Muscle layer of colon (tissue), 2 donors: Measurements from ENCODE around the gene ACTL6B.
"Not testable (repeated sequence)": the region's sequence is repeated elsewhere in the genome, so short reads cannot be mapped to it uniquely, and the experiment has no call there.

Experiments
- H3K27ac ChIP-seq: one replicate; pipeline ENCODE4 v1.7.0; 2013; ENCODE audit warnings: low read depth, mild to moderate bottlenecking, low read length, moderate library complexity
- H3K27me3 ChIP-seq, 2 donors: one replicate each; pipeline ENCODE4 v1.7.0; 2013; ENCODE audit warnings: low read length in 2 of 2, mild to moderate bottlenecking in 2 of 2; ENCODE audit not compliant: insufficient read depth in 2 of 2, control insufficient read depth in 1 of 2
- H3K36me3 ChIP-seq: one replicate; pipeline ENCODE4 v1.7.0; 2013; ENCODE audit warnings: mild to moderate bottlenecking, low read length; ENCODE audit not compliant: insufficient read depth
- H3K4me1 ChIP-seq: one replicate; pipeline ENCODE4 v1.7.0; 2013; ENCODE audit warnings: mild to moderate bottlenecking, low read length; ENCODE audit not compliant: insufficient read depth
- H3K4me3 ChIP-seq, 2 donors: one replicate each; pipeline ENCODE4 v1.7.0; 2013; ENCODE audit warnings: low read length in 2 of 2, low read depth in 1 of 2, mild to moderate bottlenecking in 1 of 2, moderate library complexity in 1 of 2
- H3K9ac ChIP-seq: one replicate; pipeline ENCODE4 v1.7.0; 2013; ENCODE audit warnings: low read length
- H3K9me3 ChIP-seq: one replicate; pipeline ENCODE4 v1.7.0; 2013; ENCODE audit warnings: mild to moderate bottlenecking, low read length
- donor health status: abdominal sarcoma.
- donor health status: Adenocarcinoma of cecum.

Gene ACTL6B

GRCh38 chr7:100675105-100675451, 18.8 kb upstream of the ACTL6B start:
- Histone ChIP-seq H3K4me3 (peak overlapping the region; percentile 81 to 83), H3K27ac (peak overlapping the region; percentile 98), H3K27me3 (no peaks in the 10 kb centered on the region), H3K9ac (no peak overlapping the region), H3K9me3 (no peaks in the 10 kb centered on the region), H3K4me1 (peaks cover 8% of the 10 kb centered on the region), H3K36me3 (peaks cover 30% of the 10 kb centered on the region)

- peak overlapping the region; percentile 98 for H3K27ac ChIP-seq
- H3K4me3 ChIP-seq = peak overlapping the region; percentile 81 to 83
- H3K36me3 ChIP-seq = peaks cover 29% of the 10 kb centered on the region
- H3K4me1 ChIP-seq = peaks cover 8% of the 10 kb centered on the region
- H3K9me3 ChIP-seq = no peaks in the 10 kb centered on the region
- H3K9ac ChIP-seq = peak overlapping the region; percentile 61
- no peaks in the 10 kb centered on the region for H3K27me3 ChIP-seq
Measured at GRCh38 chr7:100674411-100675104, 18.3 kb upstream of the ACTL6B start.

GRCh38 chr7:100673942-100674410, 17.7 kb upstream of the ACTL6B start:
- H3K27ac ChIP-seq = peak overlapping the region; percentile 98
- peak overlapping the region; percentile 61 for H3K9ac ChIP-seq
- H3K36me3 ChIP-seq = peaks cover 23% of the 10 kb centered on the region
- H3K27me3 ChIP-seq = no peaks in the 10 kb centered on the region
- H3K9me3 ChIP-seq = no peaks in the 10 kb centered on the region
- H3K4me1 ChIP-seq = peaks cover 8% of the 10 kb centered on the region
- peak overlapping the region; percentile 81 to 83 for H3K4me3 ChIP-seq

- no peaks in the 10 kb centered on the region for H3K9me3 ChIP-seq
- peaks cover 20% of the 10 kb centered on the region for H3K36me3 ChIP-seq
- H3K9ac ChIP-seq = peak within 1 kb of the TSS; percentile 61
- H3K4me3 ChIP-seq = peak within 1 kb of the TSS; percentile 81 to 83
- peak within 1 kb of the TSS; percentile 98 for H3K27ac ChIP-seq
- no peaks in the 10 kb centered on the region for H3K27me3 ChIP-seq
- peaks cover 8% of the 10 kb centered on the region for H3K4me1 ChIP-seq
Measured at GRCh38 chr7:100673302-100673941, 17.2 kb upstream of the ACTL6B start, which contains the start of gene GNB2. Gene GNB2, plus strand, starts transcription at chr7:100673740. Its CDS starts 2,526 bp downstream, at chr7:100676266.

- Histone ChIP-seq H3K27me3 (no peaks in the 10 kb centered on the region), H3K4me1 (peaks cover 5% of the 10 kb centered on the region), H3K9me3 (no peaks in the 10 kb centered on the region), H3K4me3 (no peak overlapping the region), H3K36me3 (peaks cover 2% of the 10 kb centered on the region), H3K9ac (no peak overlapping the region), H3K27ac (no peak overlapping the region)
Measured at GRCh38 chr7:100671353-100672327, 15.4 kb upstream of the ACTL6B start.

GRCh38 chr7:100670074-100670473, 13.8 kb upstream of the ACTL6B start:
- H3K9ac ChIP-seq = no peak overlapping the region
- H3K27ac ChIP-seq = no peak overlapping the region
- H3K4me3 ChIP-seq = no peak overlapping the region
- no peaks in the 10 kb centered on the region for H3K27me3 ChIP-seq
- H3K9me3 ChIP-seq = no peaks in the 10 kb centered on the region
- H3K36me3 ChIP-seq = no peaks in the 10 kb centered on the region
- no peaks in the 10 kb centered on the region for H3K4me1 ChIP-seq

GRCh38 chr7:100669106-100669505, 12.9 kb upstream of the ACTL6B start:
- H3K9me3 ChIP-seq, H3K4me1 ChIP-seq, H3K27me3 ChIP-seq, H3K9ac ChIP-seq, H3K27ac ChIP-seq, H3K36me3 ChIP-seq, H3K4me3 ChIP-seq: not testable (repeated sequence)

- no peak overlapping the region for H3K9ac ChIP-seq
- no peaks in the 10 kb centered on the region for H3K27me3 ChIP-seq
- H3K4me1 ChIP-seq = no peaks in the 10 kb centered on the region
- H3K9me3 ChIP-seq = no peaks in the 10 kb centered on the region
- H3K27ac ChIP-seq = no peak overlapping the region
- no peaks in the 10 kb centered on the region for H3K36me3 ChIP-seq
- H3K4me3 ChIP-seq = no peak overlapping the region
Measured at GRCh38 chr7:100668069-100668449, 11.8 kb upstream of the ACTL6B start.

GRCh38 chr7:100667331-100668068, 11.3 kb upstream of the ACTL6B start:
- Histone ChIP-seq H3K4me3 (no peak overlapping the region), H3K9ac (no peak overlapping the region), H3K27ac (no peak overlapping the region), H3K27me3 (no peaks in the 10 kb centered on the region), H3K4me1 (no peaks in the 10 kb centered on the region), H3K9me3 (no peaks in the 10 kb centered on the region), H3K36me3 (no peaks in the 10 kb centered on the region)

- no peaks in the 10 kb centered on the region for H3K36me3 ChIP-seq
- no peak overlapping the region for H3K27ac ChIP-seq
- H3K9ac ChIP-seq = no peak overlapping the region
Measured at GRCh38 chr7:100665168-100665726, 9.0 kb upstream of the ACTL6B start.

More at GRCh38 chr7:100665168-100665726, 9.0 kb upstream of the ACTL6B start:
- Histone ChIP-seq H3K27me3 (no peaks in the 10 kb centered on the region), H3K4me1 (no peaks in the 10 kb centered on the region), H3K4me3 (no peak overlapping the region), H3K9me3 (no peaks in the 10 kb centered on the region)
